ENCODE measurements around the gene SHROOM4.

Gene SHROOM4

GRCh38 chrX:50769389-50770063, 44.5 kb downstream of the SHROOM4 start:
- H3K4me3 ChIP-seq (ENCODE audit: low read length), result no peak overlapping the region
- H3K27me3 ChIP-seq (ENCODE audit: insufficient read depth, low read length), result no peaks in the 10 kb centered on the region
- H3K9me3 ChIP-seq (ENCODE audit: low read length), result no peaks in the 10 kb centered on the region
- H3K4me1 ChIP-seq (ENCODE audit: insufficient read depth, low read length), result no peaks in the 10 kb centered on the region
- H3K36me3 ChIP-seq (ENCODE audit: insufficient read depth, low read length), result no peaks in the 10 kb centered on the region
- no peak overlapping the region for H2AFZ ChIP-seq (ENCODE audit: low read depth, low read length)

- Histone ChIP-seq H3K4me3 (ENCODE audit: low read length) (no peak overlapping the region), H3K4me1 (ENCODE audit: insufficient read depth, low read length) (no peaks in the 10 kb centered on the region), H3K9me3 (ENCODE audit: low read length) (no peaks in the 10 kb centered on the region), H2AFZ (ENCODE audit: low read depth, low read length) (no peak overlapping the region), H3K36me3 (ENCODE audit: insufficient read depth, low read length) (no peaks in the 10 kb centered on the region), H3K27me3 (ENCODE audit: insufficient read depth, low read length) (no peaks in the 10 kb centered on the region)
These were observed 45.2 kb downstream of the SHROOM4 start for GRCh38 chrX:50768801-50769200.

- Histone ChIP-seq H2AFZ (ENCODE audit: low read depth, low read length) (no peak overlapping the region), H3K9me3 (ENCODE audit: low read length) (no peaks in the 10 kb centered on the region), H3K36me3 (ENCODE audit: insufficient read depth, low read length) (no peaks in the 10 kb centered on the region), H3K4me1 (ENCODE audit: insufficient read depth, low read length) (no peaks in the 10 kb centered on the region), H3K27me3 (ENCODE audit: insufficient read depth, low read length) (no peaks in the 10 kb centered on the region), H3K4me3 (ENCODE audit: low read length) (no peak overlapping the region)
These were observed 48.0 kb downstream of the SHROOM4 start for GRCh38 chrX:50765986-50766385.

- H3K4me3 ChIP-seq (ENCODE audit: low read length), result no peak overlapping the region
These were observed 51.4 kb downstream of the SHROOM4 start for GRCh38 chrX:50762578-50762977.

GRCh38 chrX:50756276-50756675, 57.7 kb downstream of the SHROOM4 start:
- Histone ChIP-seq H3K9me3 (ENCODE audit: low read length) (no peaks in the 10 kb centered on the region), H3K27me3 (ENCODE audit: insufficient read depth, low read length) (no peaks in the 10 kb centered on the region), H2AFZ (ENCODE audit: low read depth, low read length) (no peak overlapping the region), H3K36me3 (ENCODE audit: insufficient read depth, low read length) (no peaks in the 10 kb centered on the region), H3K4me3 (ENCODE audit: low read length) (no peak overlapping the region), H3K4me1 (ENCODE audit: insufficient read depth, low read length) (no peaks in the 10 kb centered on the region)

More at GRCh38 chrX:50762578-50762977, 51.4 kb downstream of the SHROOM4 start:
- no peak overlapping the region for H2AFZ ChIP-seq (ENCODE audit: low read depth, low read length)
- H3K9me3 ChIP-seq (ENCODE audit: low read length), result no peaks in the 10 kb centered on the region
- H3K27me3 ChIP-seq (ENCODE audit: insufficient read depth, low read length), result no peaks in the 10 kb centered on the region
- H3K36me3 ChIP-seq (ENCODE audit: insufficient read depth, low read length), result no peaks in the 10 kb centered on the region
- H3K4me1 ChIP-seq (ENCODE audit: insufficient read depth, low read length), result no peaks in the 10 kb centered on the region

GRCh38 chrX:50751091-50751490, 62.9 kb downstream of the SHROOM4 start:
- Histone ChIP-seq H3K9me3 (ENCODE audit: low read length) (no peaks in the 10 kb centered on the region), H2AFZ (ENCODE audit: low read depth, low read length) (no peak overlapping the region), H3K27me3 (ENCODE audit: insufficient read depth, low read length) (no peaks in the 10 kb centered on the region), H3K4me1 (ENCODE audit: insufficient read depth, low read length) (no peaks in the 10 kb centered on the region), H3K36me3 (ENCODE audit: insufficient read depth, low read length) (no peaks in the 10 kb centered on the region), H3K4me3 (ENCODE audit: low read length) (no peak overlapping the region)

- Histone ChIP-seq H2AFZ (ENCODE audit: low read depth, low read length) (no peak overlapping the region), H3K36me3 (ENCODE audit: insufficient read depth, low read length) (no peaks in the 10 kb centered on the region), H3K27me3 (ENCODE audit: insufficient read depth, low read length) (no peaks in the 10 kb centered on the region), H3K4me1 (ENCODE audit: insufficient read depth, low read length) (no peaks in the 10 kb centered on the region), H3K9me3 (ENCODE audit: low read length) (no peaks in the 10 kb centered on the region), H3K4me3 (ENCODE audit: low read length) (no peak overlapping the region)
These were observed 66.5 kb downstream of the SHROOM4 start for GRCh38 chrX:50747471-50747900.

- H3K36me3 ChIP-seq (ENCODE audit: insufficient read depth, low read length), result no peaks in the 10 kb centered on the region
- no peak overlapping the region for H3K4me3 ChIP-seq (ENCODE audit: low read length)
- no peaks in the 10 kb centered on the region for H3K4me1 ChIP-seq (ENCODE audit: insufficient read depth, low read length)
- H3K9me3 ChIP-seq (ENCODE audit: low read length), result no peaks in the 10 kb centered on the region
- no peak overlapping the region for H2AFZ ChIP-seq (ENCODE audit: low read depth, low read length)
- H3K27me3 ChIP-seq (ENCODE audit: insufficient read depth, low read length), result no peaks in the 10 kb centered on the region
These were observed 77.3 kb downstream of the SHROOM4 start for GRCh38 chrX:50736656-50737055.

GRCh38 chrX:50726296-50726695, 87.7 kb downstream of the SHROOM4 start:
- H2AFZ ChIP-seq (ENCODE audit: low read depth, low read length), result no peak overlapping the region
- no peaks in the 10 kb centered on the region for H3K27me3 ChIP-seq (ENCODE audit: insufficient read depth, low read length)
- H3K36me3 ChIP-seq (ENCODE audit: insufficient read depth, low read length), result no peaks in the 10 kb centered on the region
- no peaks in the 10 kb centered on the region for H3K9me3 ChIP-seq (ENCODE audit: low read length)
- H3K4me3 ChIP-seq (ENCODE audit: low read length), result no peak overlapping the region
- H3K4me1 ChIP-seq (ENCODE audit: insufficient read depth, low read length), result no peaks in the 10 kb centered on the region

GRCh38 chrX:50725310-50725709, 88.7 kb downstream of the SHROOM4 start:
- Histone ChIP-seq H3K4me3 (ENCODE audit: low read length) (no peak overlapping the region), H3K36me3 (ENCODE audit: insufficient read depth, low read length) (no peaks in the 10 kb centered on the region), H3K9me3 (ENCODE audit: low read length) (no peaks in the 10 kb centered on the region), H3K4me1 (ENCODE audit: insufficient read depth, low read length) (no peaks in the 10 kb centered on the region), H2AFZ (ENCODE audit: low read depth, low read length) (no peak overlapping the region), H3K27me3 (ENCODE audit: insufficient read depth, low read length) (no peaks in the 10 kb centered on the region)

GRCh38 chrX:50723006-50723405, 91.0 kb downstream of the SHROOM4 start:
- Histone ChIP-seq H3K9me3 (ENCODE audit: low read length) (no peaks in the 10 kb centered on the region), H2AFZ (ENCODE audit: low read depth, low read length) (no peak overlapping the region), H3K27me3 (ENCODE audit: insufficient read depth, low read length) (no peaks in the 10 kb centered on the region)

GRCh38 chrX:50721764-50722521, 92.1 kb downstream of the SHROOM4 start:
- H2AFZ ChIP-seq (ENCODE audit: low read depth, low read length), result no peak overlapping the region
- H3K27me3 ChIP-seq (ENCODE audit: insufficient read depth, low read length), result no peaks in the 10 kb centered on the region
- no peaks in the 10 kb centered on the region for H3K4me1 ChIP-seq (ENCODE audit: insufficient read depth, low read length)
- H3K36me3 ChIP-seq (ENCODE audit: insufficient read depth, low read length), result no peaks in the 10 kb centered on the region
- H3K4me3 ChIP-seq (ENCODE audit: low read length), result no peak overlapping the region
- no peaks in the 10 kb centered on the region for H3K9me3 ChIP-seq (ENCODE audit: low read length)

More at GRCh38 chrX:50723006-50723405, 91.0 kb downstream of the SHROOM4 start:
- H3K36me3 ChIP-seq (ENCODE audit: insufficient read depth, low read length), result no peaks in the 10 kb centered on the region
- no peak overlapping the region for H3K4me3 ChIP-seq (ENCODE audit: low read length)
- H3K4me1 ChIP-seq (ENCODE audit: insufficient read depth, low read length), result no peaks in the 10 kb centered on the region

- Histone ChIP-seq H2AFZ (ENCODE audit: low read depth, low read length) (no peak overlapping the region), H3K36me3 (ENCODE audit: insufficient read depth, low read length) (no peaks in the 10 kb centered on the region), H3K9me3 (ENCODE audit: low read length) (no peaks in the 10 kb centered on the region), H3K4me1 (ENCODE audit: insufficient read depth, low read length) (no peaks in the 10 kb centered on the region), H3K27me3 (ENCODE audit: insufficient read depth, low read length) (no peaks in the 10 kb centered on the region), H3K4me3 (ENCODE audit: low read length) (no peak overlapping the region)
These were observed 94.4 kb downstream of the SHROOM4 start for GRCh38 chrX:50719614-50720013.
